Erythroblast (primary cell): ENCODE measurements around the gene EHBP1.

ENCODE experiments used
- DNase-seq, 2 experiments: peaks; one replicate each; lab custom pipeline; 2025; lab: John Stamatoyannopoulos, UW
- GATA1 ChIP-seq: IDR thresholded peaks from 2 replicates; pipeline ENCODE4 v1.6.1; 2011; ENCODE audit warnings: low read depth, mild to moderate bottlenecking, control low read depth, low read length, moderate library complexity
- POLR2A ChIP-seq: IDR thresholded peaks from 2 replicates; pipeline ENCODE4 v1.6.1; 2011; ENCODE audit warnings: mild to moderate bottlenecking, low read length

Gene EHBP1

DNA sequence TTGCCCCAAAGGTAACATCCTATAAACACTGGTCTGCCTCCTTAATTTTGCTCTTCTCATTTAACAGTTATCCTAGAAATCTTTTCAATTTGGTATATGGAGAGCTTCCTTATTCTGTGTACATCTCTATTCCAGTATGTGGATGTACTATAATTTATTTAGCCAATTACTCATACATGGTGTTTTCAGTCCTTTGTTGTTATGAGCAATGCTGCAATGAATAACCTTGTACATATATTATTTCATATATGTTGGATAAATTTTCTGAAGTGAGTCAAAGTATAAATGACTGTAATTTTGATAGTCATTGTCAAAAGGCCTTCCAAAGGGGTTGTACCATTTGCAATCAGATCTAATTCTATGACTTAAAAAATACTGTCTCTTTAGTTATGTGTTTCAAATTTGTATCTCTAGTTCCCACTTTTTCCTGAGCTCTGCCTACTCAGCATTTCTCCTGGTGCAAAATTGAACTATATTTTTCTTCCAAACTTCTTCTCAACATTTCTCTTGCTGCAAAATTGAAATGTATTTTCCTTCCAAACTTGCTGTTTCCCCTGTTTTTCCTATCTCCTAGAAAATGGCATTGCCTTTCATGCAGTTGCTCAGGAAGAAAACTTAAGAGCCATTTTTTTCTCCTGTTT is 191.8 kb downstream of the EHBP1 start:
- no peak for TF ChIP-seq GATA1
- no peak for TF ChIP-seq POLR2A
- no peak for DNase-seq

DNA sequence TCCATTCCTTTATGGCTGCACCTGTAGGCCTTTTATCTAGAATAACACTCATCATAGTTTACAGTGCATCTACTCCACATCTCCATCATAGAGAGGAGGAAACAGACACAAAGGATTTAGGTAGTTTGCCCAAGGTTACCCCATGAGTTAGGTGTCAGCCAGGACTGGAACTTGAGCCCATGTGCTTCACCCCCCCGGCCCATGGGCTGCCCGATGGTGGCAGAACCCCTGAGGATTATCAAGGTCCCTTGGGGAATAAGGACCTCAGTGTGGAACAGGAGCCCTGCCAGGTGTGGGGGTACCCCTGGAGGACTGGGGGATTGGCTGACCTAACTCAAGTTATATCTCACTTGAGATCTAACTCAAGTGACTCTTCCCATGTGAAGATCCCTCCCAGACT is 198.8 kb downstream of the EHBP1 start:
- TF ChIP-seq GATA1 (no peak), POLR2A (no peak)
- DNase-seq = no peak

GRCh38 chr2:62908145-62908544 is 202.6 kb downstream of the EHBP1 start:
- no peak for TF ChIP-seq POLR2A
- TF ChIP-seq GATA1 = no peak
- DNase-seq = no peak

DNA sequence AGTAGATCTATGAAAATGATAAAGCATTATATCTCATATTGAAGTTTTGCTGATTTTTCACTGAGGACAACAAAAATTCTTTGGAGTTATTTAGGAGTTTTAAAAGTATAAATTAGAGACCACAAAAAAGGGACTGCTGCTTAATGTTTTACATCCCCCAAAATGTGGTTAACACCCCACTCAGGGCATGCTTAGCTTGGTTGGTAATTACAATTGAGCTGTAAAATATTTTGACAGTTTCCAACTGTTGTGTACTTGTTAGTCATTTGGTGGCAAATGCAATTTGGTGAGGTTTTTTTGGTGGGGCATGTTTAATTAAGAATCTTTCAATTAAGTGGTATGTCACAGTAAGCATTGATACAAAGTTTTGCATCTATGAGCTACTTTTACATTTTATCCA is 207.8 kb downstream of the EHBP1 start:
- no peak for TF ChIP-seq GATA1
- no peak for TF ChIP-seq POLR2A
- no peak for DNase-seq

DNA sequence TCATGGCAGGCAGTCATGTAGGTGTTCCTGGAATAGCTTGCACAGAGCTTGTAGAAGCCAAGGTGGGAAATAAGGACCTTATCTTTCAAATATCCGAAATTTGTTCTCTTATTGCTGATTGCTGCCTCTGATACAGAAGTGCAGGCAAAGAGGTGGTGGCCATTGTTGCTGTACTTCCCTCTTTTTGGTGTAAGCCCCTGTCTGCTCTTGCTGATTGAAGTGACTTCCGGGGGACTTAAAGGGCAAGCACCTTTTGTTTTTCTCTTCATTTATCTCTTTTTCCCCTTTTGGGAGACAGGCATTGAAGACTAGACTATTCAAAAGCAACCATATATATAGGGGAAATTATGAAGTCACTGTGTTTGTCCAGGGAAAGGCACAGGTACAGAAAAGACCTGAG is 213.5 kb downstream of the EHBP1 start:
- no peak for DNase-seq
- no peak for TF ChIP-seq POLR2A
- no peak for TF ChIP-seq GATA1

DNA sequence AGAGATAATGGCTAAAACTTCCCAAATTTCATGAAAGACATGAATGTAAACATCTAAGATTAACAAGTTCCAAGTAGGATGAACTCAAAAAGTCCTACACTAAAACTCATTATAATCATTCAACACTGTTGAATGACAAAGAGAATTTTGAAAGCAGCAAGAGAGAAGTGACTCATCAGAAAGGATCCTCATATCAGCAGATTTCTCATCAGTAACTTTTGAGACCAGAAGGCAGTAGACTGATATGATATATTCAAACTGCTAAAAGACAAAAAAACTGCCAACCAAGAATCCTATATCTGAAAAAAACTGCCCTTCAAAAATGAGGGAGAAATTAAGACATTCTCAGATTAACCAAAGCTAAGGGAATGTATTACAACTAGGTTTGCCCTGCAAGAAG is 214.6 kb downstream of the EHBP1 start:
- TF ChIP-seq POLR2A = no peak
- no peak for TF ChIP-seq GATA1
- peak in 1 of 2 experiments; percentile 41 for DNase-seq

GRCh38 chr2:62923242-62923641 is 217.7 kb downstream of the EHBP1 start:
- TF ChIP-seq POLR2A = no peak
- TF ChIP-seq GATA1 = no peak
- no peak for DNase-seq

- TF ChIP-seq GATA1 (no peak), POLR2A (no peak)
- no peak for DNase-seq
These were observed 218.4 kb downstream of the EHBP1 start for GRCh38 chr2:62923881-62924280.

- no peak for DNase-seq
- TF ChIP-seq GATA1 (no peak), POLR2A (no peak)
These were observed 222.5 kb downstream of the EHBP1 start for GRCh38 chr2:62928015-62928414.

DNA sequence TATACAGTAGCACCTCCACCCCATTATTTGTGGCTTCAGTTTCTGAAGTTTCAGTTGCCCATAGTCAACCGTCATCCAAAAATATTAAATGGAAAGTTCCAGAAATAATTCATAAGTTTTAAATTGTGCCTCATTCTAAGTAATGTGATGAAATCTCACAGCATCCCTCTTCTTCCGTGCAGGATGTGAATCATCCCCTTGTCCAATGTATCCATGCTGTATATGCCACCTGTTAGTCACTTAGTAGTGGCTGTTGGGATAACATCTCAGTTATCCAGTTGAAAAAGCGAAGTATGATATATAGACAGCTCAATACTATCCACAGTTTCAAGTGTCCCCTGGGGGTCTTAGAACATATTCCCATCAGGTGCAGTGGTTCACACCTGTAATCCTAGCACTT is 226.0 kb downstream of the EHBP1 start:
- DNase-seq = no peak
- TF ChIP-seq POLR2A = no peak
- no peak for TF ChIP-seq GATA1

- DNase-seq = no peak
These were observed 227.9 kb downstream of the EHBP1 start for GRCh38 chr2:62933398-62933917.

GRCh38 chr2:62934517-62934916 is 229.0 kb downstream of the EHBP1 start:
- TF ChIP-seq POLR2A (no peak), GATA1 (no peak)
- no peak for DNase-seq

More at GRCh38 chr2:62933398-62933917, 227.9 kb downstream of the EHBP1 start:
- TF ChIP-seq GATA1 = no peak
- no peak for TF ChIP-seq POLR2A

GRCh38 chr2:62938126-62938525 is 232.6 kb downstream of the EHBP1 start:
- no peak for DNase-seq
- TF ChIP-seq POLR2A = no peak
- no peak for TF ChIP-seq GATA1

- TF ChIP-seq GATA1 (no peak), POLR2A (no peak)
- DNase-seq = no peak
These were observed 234.4 kb downstream of the EHBP1 start for GRCh38 chr2:62939735-62940491.
